Measurements from ENCODE around the gene DAAM2. TPM values are rescaled to one million over a fixed set of nuclear protein-coding genes. Genes with fewer than 3 reads are reported as not detected.

DAAM2 gene
- total RNA-seq, 2 donors from 2014 or later: 4.7 to 41.3 TPM

DNA sequence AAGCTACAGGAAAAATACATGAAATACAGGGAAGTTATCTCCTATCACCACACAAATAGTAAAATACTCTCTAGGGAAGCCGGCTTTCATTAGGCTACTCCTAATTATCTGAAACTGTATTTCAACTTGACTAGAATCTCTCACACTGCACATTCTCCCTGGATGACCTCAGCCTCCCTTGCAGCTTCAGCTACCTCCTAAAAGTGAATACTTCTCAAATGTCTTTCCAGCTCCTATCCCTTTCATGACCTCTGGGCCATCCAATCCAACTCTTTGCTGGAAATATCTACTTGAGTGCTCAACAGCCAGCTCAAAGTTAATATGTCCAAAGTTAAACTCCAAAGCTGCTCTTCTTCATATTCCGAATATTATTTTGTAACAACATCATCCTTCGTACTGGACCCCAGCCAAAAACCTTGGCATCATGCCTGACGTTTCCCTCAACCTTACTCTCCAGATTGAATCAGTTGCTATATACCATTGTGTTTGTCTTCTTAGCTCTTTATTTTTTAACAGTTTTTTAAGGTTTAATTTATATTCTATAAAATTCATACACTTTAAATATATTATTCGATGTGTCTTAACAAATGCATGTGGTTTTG lies 37.6 kb upstream of the DAAM2 start:
- no peak overlapping the region for H3K27ac ChIP-seq
- no peak for DNase-seq (ENCODE audit: low spot score)
- H3K9me3 ChIP-seq: no peaks in the 10 kb centered on the region
- no peaks in the 10 kb centered on the region for H3K36me3 ChIP-seq
- TF ChIP-seq POLR2AphosphoS5 (IDR thresholded peaks at IDR 0.05) (no peak), POLR2A (IDR thresholded peaks at IDR 0.05) (no peak)
- TF ChIP-seq, protein P1, sequence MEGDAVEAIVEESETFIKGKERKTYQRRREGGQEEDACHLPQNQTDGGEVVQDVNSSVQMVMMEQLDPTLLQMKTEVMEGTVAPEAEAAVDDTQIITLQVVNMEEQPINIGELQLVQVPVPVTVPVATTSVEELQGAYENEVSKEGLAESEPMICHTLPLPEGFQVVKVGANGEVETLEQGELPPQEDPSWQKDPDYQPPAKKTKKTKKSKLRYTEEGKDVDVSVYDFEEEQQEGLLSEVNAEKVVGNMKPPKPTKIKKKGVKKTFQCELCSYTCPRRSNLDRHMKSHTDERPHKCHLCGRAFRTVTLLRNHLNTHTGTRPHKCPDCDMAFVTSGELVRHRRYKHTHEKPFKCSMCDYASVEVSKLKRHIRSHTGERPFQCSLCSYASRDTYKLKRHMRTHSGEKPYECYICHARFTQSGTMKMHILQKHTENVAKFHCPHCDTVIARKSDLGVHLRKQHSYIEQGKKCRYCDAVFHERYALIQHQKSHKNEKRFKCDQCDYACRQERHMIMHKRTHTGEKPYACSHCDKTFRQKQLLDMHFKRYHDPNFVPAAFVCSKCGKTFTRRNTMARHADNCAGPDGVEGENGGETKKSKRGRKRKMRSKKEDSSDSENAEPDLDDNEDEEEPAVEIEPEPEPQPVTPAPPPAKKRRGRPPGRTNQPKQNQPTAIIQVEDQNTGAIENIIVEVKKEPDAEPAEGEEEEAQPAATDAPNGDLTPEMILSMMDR (IDR thresholded peaks at IDR 0.05): no peak
- no peaks in the 10 kb centered on the region for H3K4me1 ChIP-seq (replicated peaks)
- H3K4me3 ChIP-seq: no peak overlapping the region
- intact Hi-C loops (cut with DNase I): loop anchor here (10.0 kb wide), 1 partner anchor 260 kb away; no protein-coding TSS in a partner anchor
- WGBS: 55% methylated on average over 5 of the region's 5 CpGs
- H3K27me3 ChIP-seq (replicated peaks; ENCODE audit: insufficient read depth): no peaks in the 10 kb centered on the region

DNA sequence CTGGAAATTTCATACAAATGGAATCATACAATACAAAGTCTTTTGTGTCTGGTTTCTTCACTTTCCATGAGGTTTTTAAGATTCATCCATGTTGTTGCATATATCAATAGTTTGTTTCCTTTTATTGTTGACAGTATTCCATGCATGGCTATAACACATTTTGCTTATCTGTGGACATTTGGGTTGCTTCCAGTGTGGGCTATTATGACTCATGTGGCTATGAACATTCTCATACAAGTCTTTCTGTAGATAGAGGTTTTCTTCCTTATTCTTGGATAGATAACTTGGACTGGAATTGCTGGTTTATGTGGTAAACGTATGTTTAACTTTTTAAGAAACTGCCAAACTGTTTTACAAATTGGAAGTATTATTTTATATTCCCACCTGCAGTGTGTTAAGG lies 36.9 kb upstream of the DAAM2 start:
- 63% methylated on average over 1 of the region's 1 CpG for WGBS
- Histone ChIP-seq H3K36me3 (no peaks in the 10 kb centered on the region), H3K4me1 (replicated peaks) (no peaks in the 10 kb centered on the region), H3K9me3 (no peaks in the 10 kb centered on the region), H3K27ac (no peak overlapping the region), H3K27me3 (replicated peaks; ENCODE audit: insufficient read depth) (no peaks in the 10 kb centered on the region), H3K4me3 (no peak overlapping the region)
- TF ChIP-seq POLR2A (IDR thresholded peaks at IDR 0.05) (no peak), POLR2AphosphoS5 (IDR thresholded peaks at IDR 0.05) (no peak)
- TF ChIP-seq, protein P1 (IDR thresholded peaks at IDR 0.05): no peak
- intact Hi-C loops (cut with DNase I): loop anchor here (10.0 kb wide), 1 partner anchor 260 kb away; no protein-coding TSS in a partner anchor
- no peak for DNase-seq (ENCODE audit: low spot score)

DNA sequence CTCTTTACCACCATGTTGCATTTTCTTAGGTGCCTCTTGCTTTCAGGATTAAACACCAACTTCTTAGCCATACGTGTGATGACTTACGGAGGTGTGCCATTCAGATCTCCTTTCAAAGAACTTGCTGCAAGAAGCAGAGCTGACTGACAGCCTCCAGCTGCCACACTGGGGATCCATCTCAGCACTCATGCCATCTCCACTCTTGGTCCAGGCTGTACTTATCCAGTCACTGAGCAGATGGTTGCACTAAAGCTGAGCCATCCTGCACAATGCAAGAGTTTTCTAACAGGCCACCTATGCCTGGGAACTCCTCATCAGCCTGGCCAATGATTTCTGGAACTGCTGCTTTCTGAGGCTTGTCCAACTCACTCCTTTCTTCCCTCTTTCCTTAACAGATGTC lies 35.6 kb upstream of the DAAM2 start:
- no peaks in the 10 kb centered on the region for H3K36me3 ChIP-seq
- no peak for TF ChIP-seq POLR2A (IDR thresholded peaks at IDR 0.05)
- no peak for TF ChIP-seq POLR2AphosphoS5 (IDR thresholded peaks at IDR 0.05)
- TF ChIP-seq, protein P1 (IDR thresholded peaks at IDR 0.05): no peak
- no peaks in the 10 kb centered on the region for H3K27me3 ChIP-seq (replicated peaks; ENCODE audit: insufficient read depth)
- H3K4me3 ChIP-seq: no peak overlapping the region
- intact Hi-C loops (cut with DNase I): loop anchor here (10.0 kb wide), 1 partner anchor 262 kb away; no protein-coding TSS in a partner anchor
- WGBS: 96% methylated on average over 2 of the region's 2 CpGs
- H3K27ac ChIP-seq: no peak overlapping the region
- no peak for DNase-seq (ENCODE audit: low spot score)
- no peaks in the 10 kb centered on the region for H3K9me3 ChIP-seq
- H3K4me1 ChIP-seq (replicated peaks): no peaks in the 10 kb centered on the region

- TF ChIP-seq, protein P1 (IDR thresholded peaks at IDR 0.05): no peak
- TF ChIP-seq POLR2AphosphoS5 (IDR thresholded peaks at IDR 0.05) (no peak), POLR2A (IDR thresholded peaks at IDR 0.05) (no peak)
- 79% methylated on average over 2 of the region's 2 CpGs for WGBS
- Histone ChIP-seq H3K4me1 (replicated peaks) (no peaks in the 10 kb centered on the region), H3K9me3 (no peaks in the 10 kb centered on the region), H3K4me3 (no peak overlapping the region), H3K27ac (no peak overlapping the region), H3K36me3 (no peaks in the 10 kb centered on the region), H3K27me3 (replicated peaks; ENCODE audit: insufficient read depth) (no peaks in the 10 kb centered on the region)
- DNase-seq (ENCODE audit: low spot score): no peak
- intact Hi-C loops (cut with DNase I): loop anchor here (10.0 kb wide), 1 partner anchor 264 kb away; no protein-coding TSS in a partner anchor
Measured at GRCh38 chr6:39758905-39759605, 33.1 kb upstream of the DAAM2 start.

Measured in prostate gland (tissue), 2 donors.